Subcutaneous abdominal adipose tissue (tissue), 5 donors: ENCODE data around the gene KLF14.

ENCODE experiments used
- H3K27ac ChIP-seq: one replicate; pipeline ENCODE4 v1.7.0; 2013; ENCODE audit warnings: low read depth, mild to moderate bottlenecking, inconsistent platforms, low read length, moderate library complexity
- H3K27me3 ChIP-seq, 5 donors: one replicate each; pipeline ENCODE4 v1.7.0; 2013; ENCODE audit warnings: low read length in 5 of 5, inconsistent platforms in 1 of 5; ENCODE audit not compliant: control insufficient read depth in 5 of 5, insufficient read depth in 4 of 5
- H3K36me3 ChIP-seq, 5 donors: one replicate each; pipeline ENCODE4 v1.7.0; 2013; ENCODE audit warnings: low read length in 5 of 5; ENCODE audit not compliant: control insufficient read depth in 5 of 5, insufficient read depth in 5 of 5
- H3K4me1 ChIP-seq, 5 donors: one replicate each; pipeline ENCODE4 v1.7.0; 2013; ENCODE audit warnings: low read length in 5 of 5, mild to moderate bottlenecking in 3 of 5, moderate library complexity in 1 of 5; ENCODE audit not compliant: control insufficient read depth in 5 of 5, insufficient read depth in 5 of 5
- H3K4me3 ChIP-seq, 5 donors: one replicate each; pipeline ENCODE4 v1.7.0; 2013; ENCODE audit warnings: low read length in 5 of 5, low read depth in 1 of 5
- H3K9ac ChIP-seq, 5 donors: one replicate each; pipeline ENCODE4 v1.7.0; 2013; ENCODE audit warnings: low read length in 5 of 5, mild to moderate bottlenecking in 4 of 5, moderate library complexity in 3 of 5
- H3K9me3 ChIP-seq, 5 donors: one replicate each; pipeline ENCODE4 v1.7.0; 2013; ENCODE audit warnings: low read length in 5 of 5; ENCODE audit not compliant: control insufficient read depth in 5 of 5
- donor health status: healthy.
- donor health status: healthy.
- donor health status: healthy.
- donor health status: healthy.
- donor health status: healthy.

The KLF14 gene

DNA sequence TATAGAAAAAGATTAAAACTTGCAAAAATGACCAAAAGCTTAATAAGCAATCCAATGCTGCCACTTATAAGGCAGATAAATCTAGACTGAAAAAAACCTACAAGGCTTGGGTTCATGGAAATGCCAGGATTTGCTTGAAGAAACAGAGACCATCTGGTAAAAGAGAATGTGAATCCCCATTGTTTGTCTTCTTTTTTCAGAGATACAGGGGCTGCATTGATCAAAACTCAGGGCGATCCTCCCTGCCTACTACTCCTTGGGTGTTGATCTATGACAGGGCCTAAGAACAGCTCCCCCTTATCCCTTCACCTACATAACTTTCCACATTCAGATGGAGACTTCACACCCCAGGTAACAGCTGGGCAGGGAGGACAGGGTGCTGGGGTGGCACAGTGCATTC lies 44.3 kb downstream of the KLF14 start:
- peaks cover 0 to 6% (median 5%) of the 10 kb centered on the region in 5 donors for H3K9me3 ChIP-seq

DNA sequence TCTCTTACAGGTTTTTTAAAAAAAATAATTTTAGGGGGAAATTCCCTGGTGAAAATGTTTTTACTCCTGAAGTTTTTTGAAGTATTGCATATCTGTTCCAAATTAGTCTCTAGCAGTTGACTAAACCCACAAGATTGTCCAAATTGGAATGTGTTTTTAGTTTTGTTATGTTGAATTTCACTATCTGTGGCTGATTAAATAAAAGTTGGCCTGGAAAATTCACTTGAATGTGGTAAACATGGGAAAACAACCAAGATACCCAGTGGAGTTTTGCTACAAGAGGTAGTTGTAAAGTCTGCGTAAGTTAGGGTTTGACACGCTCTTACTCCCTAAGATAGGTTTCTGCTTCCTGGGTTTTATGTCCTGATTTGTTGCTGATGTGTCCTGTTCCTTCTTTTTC lies 51.0 kb downstream of the KLF14 start:
- no peak overlapping the region for H3K9ac ChIP-seq
- no peaks in the 10 kb centered on the region for H3K4me1 ChIP-seq
- H3K4me3 ChIP-seq = no peak overlapping the region
- no peak overlapping the region for H3K27ac ChIP-seq
- H3K36me3 ChIP-seq = no peaks in the 10 kb centered on the region
- H3K9me3 ChIP-seq = no peaks in the 10 kb centered on the region
- no peaks in the 10 kb centered on the region for H3K27me3 ChIP-seq

More for the DNA sequence above, 44.3 kb downstream of the KLF14 start:
- Histone ChIP-seq H3K9ac (no peak overlapping the region), H3K4me1 (no peaks in the 10 kb centered on the region), H3K36me3 (no peaks in the 10 kb centered on the region), H3K27me3 (no peaks in the 10 kb centered on the region), H3K4me3 (no peak overlapping the region), H3K27ac (no peak overlapping the region)
